ENCODE data around the gene SLC4A8. TPM values are rescaled to one million over a fixed set of nuclear protein-coding genes. Genes with fewer than 3 reads are reported as not detected.

Gene SLC4A8
- total RNA-seq, 1 experiment from 2014 or later, result 4.2 TPM

DNA sequence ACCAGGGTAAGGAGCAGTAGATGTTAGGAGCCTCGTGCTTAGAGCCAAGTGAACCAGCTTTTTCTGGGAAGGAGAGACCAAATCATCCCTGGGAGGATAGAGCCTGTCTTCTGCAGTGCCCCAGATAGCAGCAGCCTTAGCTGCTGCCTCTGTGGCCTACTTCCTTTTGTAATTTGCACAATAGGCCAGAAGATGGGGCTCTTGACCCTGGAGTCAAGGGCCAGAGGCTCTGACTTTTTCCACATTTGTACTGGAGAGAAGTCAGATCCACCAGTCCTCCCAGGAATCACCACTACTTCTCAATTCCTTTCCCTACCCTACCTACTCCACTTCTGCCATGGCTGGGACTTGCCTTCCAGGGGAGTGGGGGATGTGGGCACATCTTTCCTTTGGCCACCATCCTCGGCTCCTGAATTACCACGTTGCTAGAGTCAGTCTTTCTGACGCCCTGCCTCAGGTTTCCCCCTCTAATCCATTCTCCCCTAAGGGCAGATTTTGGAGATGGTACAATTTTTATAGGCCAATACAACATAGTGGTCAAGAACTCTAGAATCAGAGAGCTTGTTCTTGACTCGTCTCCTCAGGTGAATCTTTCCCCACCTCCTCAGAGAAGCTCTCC is 3.3 kb upstream of the SLC4A8 start:
- no peaks in the 10 kb centered on the region for H3F3A ChIP-seq (ENCODE audit: low read length, unreplicated experiment)
- no peak overlapping the region for H3K4me2 ChIP-seq (ENCODE audit: low read length)
- H3K4me1 ChIP-seq (ENCODE audit: insufficient read depth, low read length), result peaks cover 9% of the 10 kb centered on the region
- DNase-seq (peak; percentile 84), ATAC-seq (peak; percentile 34)
- no peak overlapping the region for H2AFZ ChIP-seq (ENCODE audit: low read length)
- H3K4me3 ChIP-seq (ENCODE audit: low read length), result no peak overlapping the region
- no peak overlapping the region for H3K27ac ChIP-seq (ENCODE audit: low read length)
- no peaks in the 10 kb centered on the region for H3K9me3 ChIP-seq (ENCODE audit: low read length)
- no peaks in the 10 kb centered on the region for H3K36me3 ChIP-seq (ENCODE audit: low read depth, low read length)
- BruUV-seq (replicated peaks), result no TSS peak
- POLR2A ChIA-PET (ENCODE audit: unreplicated experiment), result no interaction called here
- CTCF ChIA-PET, result interaction anchor here (0.8 to 1.2 kb wide), 4 partner anchors 27 to 402 kb away, joined by 3 to 5 read pairs (median 4); no protein-coding TSS in a partner anchor
- no peaks in the 10 kb centered on the region for H3K79me2 ChIP-seq (ENCODE audit: low read length)
- H3K9ac ChIP-seq (ENCODE audit: low read length), result no peak overlapping the region
- TF ChIP-seq EZH2phosphoT487 (IDR thresholded peaks at IDR 0.05; ENCODE audit: borderline replicate concordance, low read length), result no peak
- TF ChIP-seq, protein P1, sequence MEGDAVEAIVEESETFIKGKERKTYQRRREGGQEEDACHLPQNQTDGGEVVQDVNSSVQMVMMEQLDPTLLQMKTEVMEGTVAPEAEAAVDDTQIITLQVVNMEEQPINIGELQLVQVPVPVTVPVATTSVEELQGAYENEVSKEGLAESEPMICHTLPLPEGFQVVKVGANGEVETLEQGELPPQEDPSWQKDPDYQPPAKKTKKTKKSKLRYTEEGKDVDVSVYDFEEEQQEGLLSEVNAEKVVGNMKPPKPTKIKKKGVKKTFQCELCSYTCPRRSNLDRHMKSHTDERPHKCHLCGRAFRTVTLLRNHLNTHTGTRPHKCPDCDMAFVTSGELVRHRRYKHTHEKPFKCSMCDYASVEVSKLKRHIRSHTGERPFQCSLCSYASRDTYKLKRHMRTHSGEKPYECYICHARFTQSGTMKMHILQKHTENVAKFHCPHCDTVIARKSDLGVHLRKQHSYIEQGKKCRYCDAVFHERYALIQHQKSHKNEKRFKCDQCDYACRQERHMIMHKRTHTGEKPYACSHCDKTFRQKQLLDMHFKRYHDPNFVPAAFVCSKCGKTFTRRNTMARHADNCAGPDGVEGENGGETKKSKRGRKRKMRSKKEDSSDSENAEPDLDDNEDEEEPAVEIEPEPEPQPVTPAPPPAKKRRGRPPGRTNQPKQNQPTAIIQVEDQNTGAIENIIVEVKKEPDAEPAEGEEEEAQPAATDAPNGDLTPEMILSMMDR (conservative IDR thresholded peaks at IDR 0.05; ENCODE audit: low read depth, low read length), result peak; percentile 79
- no peaks in the 10 kb centered on the region for H4K20me1 ChIP-seq (ENCODE audit: low read length)
- intact Hi-C loops (cut with micrococcal nuclease), result loop anchor here (1.0 to 5.0 kb wide), 5 partner anchors 49 to 454 kb away; no protein-coding TSS in a partner anchor
- H3K9me2 ChIP-seq (replicated peaks; ENCODE audit: low read length), result no peaks in the 10 kb centered on the region
- H3K27me3 ChIP-seq (ENCODE audit: low read length), result no peaks in the 10 kb centered on the region

DNA sequence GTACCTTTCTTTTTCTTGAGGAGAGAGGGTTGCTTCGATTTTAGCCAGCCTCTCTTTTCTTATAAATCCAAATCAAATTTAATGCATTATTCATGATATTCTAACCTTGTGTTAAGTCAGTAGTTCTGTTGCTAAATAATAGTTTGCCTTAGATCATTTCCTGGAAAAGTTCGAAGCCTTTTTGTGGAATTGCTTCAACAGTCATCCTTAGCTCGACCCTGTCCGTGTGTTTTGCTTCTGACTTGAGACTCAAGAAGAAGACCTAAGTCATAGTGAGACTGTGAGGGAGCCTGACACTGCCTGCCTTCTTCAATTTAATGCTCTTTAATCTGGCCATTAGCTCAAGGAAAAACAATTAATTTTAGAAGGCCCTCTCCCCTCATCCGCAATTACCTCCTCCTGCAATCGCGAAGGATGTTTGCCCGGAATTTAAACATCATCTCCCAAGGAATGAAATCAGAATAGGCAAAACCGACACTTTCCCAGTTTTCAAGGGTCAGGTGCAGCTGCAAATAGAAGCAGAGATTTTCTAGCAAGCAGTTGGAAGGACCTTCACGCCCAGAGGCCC is 453 bp upstream of the SLC4A8 start:
- CTCF ChIA-PET, result interaction anchor here (0.7 to 1.3 kb wide), 2 partner anchors 53 to 211 kb away, joined by 3 to 6 read pairs; no protein-coding TSS in a partner anchor
- Histone ChIP-seq H3K36me3 (ENCODE audit: low read depth, low read length) (no peaks in the 10 kb centered on the region), H3K27me3 (ENCODE audit: low read length) (no peaks in the 10 kb centered on the region), H3K79me2 (ENCODE audit: low read length) (no peaks in the 10 kb centered on the region), H3K9me3 (ENCODE audit: low read length) (no peaks in the 10 kb centered on the region), H3K4me3 (ENCODE audit: low read length) (peak overlapping the region; percentile 75; the same call in 1 of the 2 replicates), H3K9ac (ENCODE audit: low read length) (no peak overlapping the region), H4K20me1 (ENCODE audit: low read length) (no peaks in the 10 kb centered on the region), H3K4me2 (ENCODE audit: low read length) (peak overlapping the region; percentile 83; the same call in 1 of the 2 replicates), H3K9me2 (replicated peaks; ENCODE audit: low read length) (no peaks in the 10 kb centered on the region), H3K4me1 (ENCODE audit: insufficient read depth, low read length) (peaks cover 9% of the 10 kb centered on the region), H3F3A (ENCODE audit: low read length, unreplicated experiment) (no peaks in the 10 kb centered on the region), H2AFZ (ENCODE audit: low read length) (peak overlapping the region; percentile 76), H3K27ac (ENCODE audit: low read length) (no peak overlapping the region)
- POLR2A ChIA-PET (ENCODE audit: unreplicated experiment), result no interaction called here
- ATAC-seq (no peak), DNase-seq (no peak)
- TF ChIP-seq, protein P1 (conservative IDR thresholded peaks at IDR 0.05; ENCODE audit: low read depth, low read length), result no peak
- intact Hi-C loops (cut with micrococcal nuclease), result loop anchor here (5.0 kb wide), 1 partner anchor 52 kb away; no protein-coding TSS in a partner anchor
- no TSS peak for BruUV-seq (replicated peaks)

DNA sequence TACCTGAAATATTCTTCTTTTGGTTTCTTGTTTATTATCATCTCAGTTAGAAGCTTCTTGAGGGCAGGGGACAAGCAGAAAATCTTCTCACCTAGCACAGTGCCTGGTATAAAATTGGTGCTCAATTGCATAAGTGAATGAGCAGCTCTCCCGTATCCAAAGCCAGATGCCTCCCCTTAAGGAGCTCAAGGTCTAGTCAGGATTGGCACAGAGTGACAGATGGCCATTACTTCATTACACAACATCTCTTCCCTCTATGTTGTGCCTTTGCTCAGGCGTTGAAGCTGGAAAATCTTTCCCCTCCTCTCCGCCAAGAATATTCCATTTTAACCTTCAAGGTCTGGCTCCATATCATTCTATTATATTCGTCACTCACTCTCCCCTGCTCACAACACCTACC is 3.6 kb downstream of the SLC4A8 start:
- no peak for ATAC-seq
- Histone ChIP-seq H3K27me3 (ENCODE audit: low read length) (no peaks in the 10 kb centered on the region), H3K9me2 (replicated peaks; ENCODE audit: low read length) (no peaks in the 10 kb centered on the region), H3K79me2 (ENCODE audit: low read length) (no peaks in the 10 kb centered on the region), H3F3A (ENCODE audit: low read length, unreplicated experiment) (no peaks in the 10 kb centered on the region), H3K36me3 (ENCODE audit: low read depth, low read length) (no peaks in the 10 kb centered on the region), H2AFZ (ENCODE audit: low read length) (no peak overlapping the region), H3K4me2 (ENCODE audit: low read length) (no peak overlapping the region), H3K9ac (ENCODE audit: low read length) (no peak overlapping the region), H3K4me1 (ENCODE audit: insufficient read depth, low read length) (peaks cover 30% of the 10 kb centered on the region), H4K20me1 (ENCODE audit: low read length) (no peaks in the 10 kb centered on the region), H3K4me3 (ENCODE audit: low read length) (no peak overlapping the region), H3K27ac (ENCODE audit: low read length) (no peak overlapping the region), H3K9me3 (ENCODE audit: low read length) (no peaks in the 10 kb centered on the region)
- CTCF ChIA-PET, result no interaction called here
- TF ChIP-seq, protein P1 (conservative IDR thresholded peaks at IDR 0.05; ENCODE audit: low read depth, low read length), result no peak
- TF ChIP-seq EZH2 (IDR thresholded peaks at IDR 0.05; ENCODE audit: low read length, unreplicated experiment) (no peak), EZH2phosphoT487 (IDR thresholded peaks at IDR 0.05; ENCODE audit: borderline replicate concordance, low read length) (no peak)
- BruUV-seq (replicated peaks), result no TSS peak
- intact Hi-C loops (cut with micrococcal nuclease), result no loop called here
- POLR2A ChIA-PET (ENCODE audit: unreplicated experiment), result no interaction called here
- DNase-seq, result no peak
